GM12801 (cell line): Measurements from ENCODE around the gene STK38.

Source experiments
- TF ChIP-seq, protein P1 (sequence below): IDR thresholded peaks from one replicate; pipeline ENCODE4 v1.5.1; 2011; ENCODE audit warnings: control low read depth; ENCODE audit not compliant: insufficient read length; ENCODE audit errors: extremely low read depth

Gene STK38

DNA sequence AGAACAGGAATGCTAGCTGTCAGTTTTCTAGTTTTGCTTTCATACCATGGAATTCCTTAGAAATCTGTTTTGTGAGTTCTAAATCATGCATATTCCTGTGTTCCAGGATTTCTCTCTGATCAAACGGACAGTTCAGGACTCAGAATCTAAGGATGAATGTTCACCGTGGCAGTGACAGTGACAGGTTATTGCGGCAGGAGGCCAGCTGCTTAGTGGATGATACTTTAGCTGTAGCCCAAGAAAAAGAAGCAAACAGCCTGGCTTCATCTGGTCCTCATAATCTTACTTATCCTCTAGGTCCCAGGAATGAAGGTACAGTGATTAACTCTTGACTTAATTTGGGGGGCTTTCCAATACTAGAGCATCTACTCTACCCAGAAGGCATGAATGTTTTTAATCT, 77.3 kb downstream of the STK38 start:
- TF ChIP-seq, protein P1, sequence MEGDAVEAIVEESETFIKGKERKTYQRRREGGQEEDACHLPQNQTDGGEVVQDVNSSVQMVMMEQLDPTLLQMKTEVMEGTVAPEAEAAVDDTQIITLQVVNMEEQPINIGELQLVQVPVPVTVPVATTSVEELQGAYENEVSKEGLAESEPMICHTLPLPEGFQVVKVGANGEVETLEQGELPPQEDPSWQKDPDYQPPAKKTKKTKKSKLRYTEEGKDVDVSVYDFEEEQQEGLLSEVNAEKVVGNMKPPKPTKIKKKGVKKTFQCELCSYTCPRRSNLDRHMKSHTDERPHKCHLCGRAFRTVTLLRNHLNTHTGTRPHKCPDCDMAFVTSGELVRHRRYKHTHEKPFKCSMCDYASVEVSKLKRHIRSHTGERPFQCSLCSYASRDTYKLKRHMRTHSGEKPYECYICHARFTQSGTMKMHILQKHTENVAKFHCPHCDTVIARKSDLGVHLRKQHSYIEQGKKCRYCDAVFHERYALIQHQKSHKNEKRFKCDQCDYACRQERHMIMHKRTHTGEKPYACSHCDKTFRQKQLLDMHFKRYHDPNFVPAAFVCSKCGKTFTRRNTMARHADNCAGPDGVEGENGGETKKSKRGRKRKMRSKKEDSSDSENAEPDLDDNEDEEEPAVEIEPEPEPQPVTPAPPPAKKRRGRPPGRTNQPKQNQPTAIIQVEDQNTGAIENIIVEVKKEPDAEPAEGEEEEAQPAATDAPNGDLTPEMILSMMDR = no peak

DNA sequence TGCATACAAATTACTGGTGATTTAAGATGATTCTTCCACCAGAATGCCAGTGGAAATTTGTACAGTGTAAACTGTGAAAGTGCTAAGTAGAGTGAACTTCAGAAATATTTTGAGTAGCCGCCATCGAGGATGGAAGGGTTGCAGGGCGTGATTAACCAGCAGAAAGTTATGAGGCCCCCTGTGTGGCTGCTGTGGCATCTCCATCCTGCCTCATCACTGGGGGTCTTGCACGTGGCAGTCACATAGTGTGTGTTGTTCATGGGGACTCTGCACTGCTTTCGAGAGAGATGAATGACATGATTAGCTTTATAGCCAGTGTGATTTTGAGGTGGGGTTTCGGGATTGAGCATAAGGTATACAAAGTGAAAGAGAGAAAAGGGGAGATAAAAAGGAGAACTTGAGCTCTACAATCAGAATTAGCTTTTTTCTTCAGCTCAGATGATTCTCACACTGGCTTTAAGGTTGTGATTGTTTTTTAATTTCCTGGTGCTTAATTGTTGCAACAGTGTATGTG, 78.1 kb downstream of the STK38 start:
- TF ChIP-seq, protein P1 = no peak

DNA sequence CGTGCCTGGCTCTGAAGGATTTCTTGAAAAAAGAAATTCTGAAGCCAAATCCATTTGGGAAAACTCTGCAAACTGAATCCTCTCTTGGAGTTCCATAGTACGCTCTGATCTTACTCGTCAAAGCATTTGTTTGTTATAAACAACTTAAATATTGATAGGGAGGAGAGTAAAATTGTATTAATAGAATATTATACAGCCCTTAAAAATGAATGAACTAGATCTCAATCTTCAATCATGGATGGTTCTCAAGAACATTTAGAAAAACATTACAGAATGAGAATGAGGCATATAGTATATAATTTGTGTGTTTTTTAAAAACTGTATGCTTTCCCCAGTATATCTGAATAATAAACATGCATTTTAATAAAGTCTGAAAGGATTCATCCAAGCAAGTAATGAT, 79.7 kb downstream of the STK38 start:
- TF ChIP-seq, protein P1 = no peak

DNA sequence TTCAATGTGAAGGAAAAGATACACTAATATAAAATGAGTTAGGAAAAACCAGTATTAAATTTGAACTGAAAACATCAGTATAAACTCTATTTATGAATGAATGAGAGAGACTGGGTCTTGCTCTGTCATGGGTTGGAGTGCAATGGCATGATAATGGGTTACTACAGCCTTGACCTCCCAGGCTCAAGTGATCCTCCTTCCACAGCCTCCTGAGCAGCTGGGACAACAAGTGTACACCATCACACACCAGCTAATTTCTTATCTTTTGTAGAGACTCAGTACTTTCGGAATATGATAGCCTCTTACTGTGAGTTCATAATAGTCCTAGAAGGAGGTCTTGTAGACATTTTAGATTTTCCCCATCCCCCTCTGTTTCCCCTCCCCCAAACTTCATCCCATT, 83.0 kb downstream of the STK38 start:
- TF ChIP-seq, protein P1 = no peak

DNA sequence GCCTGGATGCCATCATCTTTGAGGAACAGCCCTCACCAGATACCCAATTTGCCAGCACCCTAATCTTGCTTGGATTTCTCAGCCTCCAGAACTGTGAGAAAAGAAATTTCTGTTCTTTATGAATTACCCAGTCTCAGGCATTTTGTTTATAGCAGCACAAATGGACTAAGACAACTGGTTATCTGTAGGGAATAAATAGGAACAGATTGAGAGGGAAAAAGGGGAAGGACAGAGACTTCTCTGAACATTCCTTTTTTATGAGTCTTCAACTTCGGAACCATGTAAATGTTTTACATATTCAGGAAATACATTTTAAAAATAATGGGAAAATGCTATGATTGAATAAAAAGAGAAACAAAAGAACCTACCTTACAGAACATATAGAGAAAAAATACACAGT, 83.6 kb downstream of the STK38 start:
- TF ChIP-seq, protein P1 = no peak

DNA sequence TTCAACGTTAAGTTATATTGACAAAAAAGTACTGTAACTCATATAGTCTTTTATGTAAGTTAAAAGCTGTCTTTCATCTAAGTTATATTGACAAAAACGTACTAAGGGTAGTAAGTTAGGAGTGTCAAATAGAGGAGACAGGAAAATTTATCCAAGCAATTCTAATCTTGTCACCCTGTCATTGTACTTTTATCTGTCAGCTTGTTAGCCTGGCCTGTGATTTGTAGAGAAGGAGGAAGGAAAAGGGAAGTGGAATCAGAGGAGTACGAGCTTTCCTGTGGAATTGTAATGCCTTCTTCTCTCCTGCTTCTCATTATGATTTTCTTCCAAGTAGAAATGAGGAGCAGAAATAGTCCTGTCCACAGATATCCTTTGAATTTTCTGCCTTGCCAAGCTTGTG, 85.6 kb downstream of the STK38 start:
- TF ChIP-seq, protein P1 = no peak

DNA sequence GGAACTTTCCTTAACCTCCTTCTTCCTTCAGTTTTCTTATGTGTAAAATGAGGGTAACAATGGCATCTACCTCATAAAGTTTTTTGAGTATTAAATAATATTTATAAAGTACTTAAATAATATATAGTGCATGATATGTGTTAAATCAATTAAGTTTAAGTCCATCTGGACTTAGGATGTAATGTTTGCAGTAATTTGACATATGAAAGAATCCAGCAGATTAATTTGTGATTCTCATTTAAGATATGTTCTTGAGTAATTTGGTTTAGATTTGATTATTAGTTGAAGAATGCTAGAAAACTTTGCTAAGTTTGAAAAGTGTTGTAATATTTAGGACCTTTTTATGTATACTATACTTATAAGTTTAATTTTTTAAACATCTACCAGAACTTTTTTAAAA, 86.4 kb downstream of the STK38 start:
- TF ChIP-seq, protein P1 = no peak

DNA sequence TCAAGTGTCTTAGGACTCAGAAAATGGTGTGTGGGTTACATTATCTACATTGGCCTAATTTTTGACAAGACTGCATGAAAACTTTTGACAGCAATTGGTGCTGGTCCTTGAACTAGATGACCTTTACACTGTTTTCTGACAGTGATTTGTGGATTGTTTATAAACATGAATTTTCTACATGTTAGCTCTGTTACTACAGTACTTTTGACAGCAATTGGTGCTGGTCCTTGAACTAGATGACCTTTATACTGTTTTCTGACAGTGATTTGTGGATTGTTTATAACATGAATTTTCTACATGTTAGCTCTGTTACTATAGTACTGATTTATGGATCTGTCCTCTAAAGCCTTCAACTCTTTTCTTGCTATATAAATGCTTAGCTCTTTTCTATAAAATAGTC, 87.8 kb downstream of the STK38 start:
- TF ChIP-seq, protein P1 = no peak
